Glutamatergic neuron (in vitro differentiated cells): Measurements from ENCODE around the gene PLVAP. TPM values are rescaled to one million over a fixed set of nuclear protein-coding genes. Genes with fewer than 3 reads are reported as not detected.
A peak's percentile ranks its signal among the peaks of the same experiment; 100 is the strongest.

Source experiments
- DNase-seq: peaks from one replicate; pipeline ENCODE4 v3.0.0; 2022
- H3K27ac Mint-ChIP-seq: one replicate; pipeline ENCODE4 v1.8.0; 2020; ENCODE audit warnings: mild to moderate bottlenecking, mixed read lengths, inconsistent platforms; ENCODE audit not compliant: unreplicated experiment
- H3K27me3 Mint-ChIP-seq: one replicate; pipeline ENCODE4 v1.8.0; 2020; ENCODE audit warnings: mild to moderate bottlenecking, moderate library complexity, mixed read lengths, inconsistent platforms; ENCODE audit not compliant: unreplicated experiment
- H3K36me3 Mint-ChIP-seq: one replicate; pipeline ENCODE4 v1.8.0; 2020; ENCODE audit warnings: mild to moderate bottlenecking, mixed read lengths, inconsistent platforms; ENCODE audit not compliant: unreplicated experiment
- H3K4me1 Mint-ChIP-seq: one replicate; pipeline ENCODE4 v1.8.0; 2020; ENCODE audit warnings: mild to moderate bottlenecking, low read depth, mixed read lengths, inconsistent platforms; ENCODE audit not compliant: unreplicated experiment
- H3K4me3 Mint-ChIP-seq: one replicate; pipeline ENCODE4 v1.8.0; 2020; ENCODE audit warnings: mild to moderate bottlenecking, mixed read lengths, inconsistent platforms; ENCODE audit not compliant: unreplicated experiment
- H3K9me3 Mint-ChIP-seq: one replicate; pipeline ENCODE4 v1.8.0; 2020; ENCODE audit warnings: mild to moderate bottlenecking, moderate library complexity, mixed read lengths, inconsistent platforms; ENCODE audit not compliant: unreplicated experiment
- total RNA-seq: library from RNA; stranded (reverse); fragmentation: NEBNext Ultra II Directional; extraction: Animal tissue kit (Norgen Biotek cat#: 25700); gene quantifications from one replicate; pipeline ENCODE4 v1.2.1, GENCODE V29; 2021; ENCODE audit not compliant: unreplicated experiment
- TF ChIP-seq, protein P1 (sequence below): fragments of 200-600 bp; sonication (generic); IDR thresholded peaks from one replicate; pipeline ENCODE4 v1.5.0; 2021; ENCODE audit not compliant: partially characterized antibody, unreplicated experiment

PLVAP gene
- total RNA-seq, 1 donor from 2014 or later, result not detected

DNA sequence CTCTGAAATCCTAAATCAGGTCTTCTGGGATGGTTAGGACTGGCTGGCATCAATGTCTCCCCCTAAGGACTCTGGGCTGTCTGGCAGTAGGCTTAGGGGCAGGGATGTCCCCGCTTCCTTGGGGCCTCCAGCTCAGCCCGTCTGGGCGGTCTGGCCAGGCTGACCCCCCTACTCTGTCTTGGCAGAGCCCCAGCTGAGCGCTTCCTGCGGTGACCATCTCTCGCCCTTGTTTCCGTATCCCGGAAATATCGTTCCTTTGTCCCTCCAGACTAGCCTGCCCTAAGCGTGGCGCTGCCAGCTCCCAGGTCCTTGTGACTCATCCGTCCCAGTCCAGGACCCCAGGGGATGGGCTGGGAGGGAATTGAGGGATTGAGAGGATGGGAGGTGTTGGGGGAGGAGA, 28.4 kb downstream of the PLVAP start:
- TF ChIP-seq, protein P1, sequence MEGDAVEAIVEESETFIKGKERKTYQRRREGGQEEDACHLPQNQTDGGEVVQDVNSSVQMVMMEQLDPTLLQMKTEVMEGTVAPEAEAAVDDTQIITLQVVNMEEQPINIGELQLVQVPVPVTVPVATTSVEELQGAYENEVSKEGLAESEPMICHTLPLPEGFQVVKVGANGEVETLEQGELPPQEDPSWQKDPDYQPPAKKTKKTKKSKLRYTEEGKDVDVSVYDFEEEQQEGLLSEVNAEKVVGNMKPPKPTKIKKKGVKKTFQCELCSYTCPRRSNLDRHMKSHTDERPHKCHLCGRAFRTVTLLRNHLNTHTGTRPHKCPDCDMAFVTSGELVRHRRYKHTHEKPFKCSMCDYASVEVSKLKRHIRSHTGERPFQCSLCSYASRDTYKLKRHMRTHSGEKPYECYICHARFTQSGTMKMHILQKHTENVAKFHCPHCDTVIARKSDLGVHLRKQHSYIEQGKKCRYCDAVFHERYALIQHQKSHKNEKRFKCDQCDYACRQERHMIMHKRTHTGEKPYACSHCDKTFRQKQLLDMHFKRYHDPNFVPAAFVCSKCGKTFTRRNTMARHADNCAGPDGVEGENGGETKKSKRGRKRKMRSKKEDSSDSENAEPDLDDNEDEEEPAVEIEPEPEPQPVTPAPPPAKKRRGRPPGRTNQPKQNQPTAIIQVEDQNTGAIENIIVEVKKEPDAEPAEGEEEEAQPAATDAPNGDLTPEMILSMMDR, result no peak
- Mint-ChIP-seq H3K9me3 (peaks cover 3% of the 10 kb centered on the region), H3K27ac (no peak overlapping the region), H3K4me3 (no peak overlapping the region), H3K36me3 (no peaks in the 10 kb centered on the region), H3K27me3 (peaks cover 6% of the 10 kb centered on the region), H3K4me1 (no peaks in the 10 kb centered on the region)
- peak; percentile 43 for DNase-seq

DNA sequence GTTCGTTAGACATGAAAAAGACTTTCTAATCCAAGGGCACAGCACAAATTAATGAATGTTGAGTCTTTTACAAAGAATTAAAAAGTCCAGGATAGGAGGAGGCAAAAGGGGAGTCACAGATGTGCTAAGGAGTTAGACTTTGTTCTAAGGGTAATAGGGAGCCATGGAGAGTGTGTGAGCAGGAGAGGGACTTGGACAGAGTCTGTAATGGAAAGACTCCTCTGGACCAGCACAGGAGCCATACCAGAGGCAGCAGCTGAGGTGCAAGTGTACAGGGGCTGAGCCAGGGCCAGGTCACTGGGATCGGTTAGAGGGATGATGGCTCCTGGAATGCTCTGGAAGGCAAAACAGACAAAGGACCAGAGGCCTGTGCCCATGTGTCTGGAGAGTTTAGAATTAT, 29.3 kb downstream of the PLVAP start:
- TF ChIP-seq, protein P1, result no peak
- no peaks in the 10 kb centered on the region for H3K4me1 Mint-ChIP-seq
- peaks cover 3% of the 10 kb centered on the region for H3K9me3 Mint-ChIP-seq
- H3K27ac Mint-ChIP-seq, result peak overlapping the region; percentile 52
- H3K4me3 Mint-ChIP-seq, result peak overlapping the region; percentile 42
- no peaks in the 10 kb centered on the region for H3K36me3 Mint-ChIP-seq
- DNase-seq, result no peak
- H3K27me3 Mint-ChIP-seq, result peaks cover 2% of the 10 kb centered on the region

DNA sequence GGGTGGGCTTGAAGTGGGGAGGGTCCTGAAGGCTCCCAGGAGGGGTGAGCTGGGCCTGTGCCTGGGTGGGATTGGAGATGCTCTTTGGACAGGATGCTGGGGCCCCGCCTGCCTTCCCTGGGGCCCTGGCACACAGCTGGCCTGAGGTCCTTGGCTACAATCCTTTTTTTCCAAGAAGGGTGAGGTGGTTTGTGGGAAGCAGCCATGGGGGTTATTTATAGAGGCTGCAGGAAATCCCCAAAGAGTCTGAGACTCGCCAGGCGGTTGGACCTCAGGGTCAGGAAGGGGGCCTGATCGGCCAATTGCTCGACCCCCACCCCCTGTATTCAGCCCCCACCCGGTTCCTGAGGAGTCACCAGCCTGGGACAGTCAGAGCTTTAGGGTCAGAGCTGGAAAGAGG, 29.8 kb downstream of the PLVAP start:
- H3K9me3 Mint-ChIP-seq, result peaks cover 3% of the 10 kb centered on the region
- no peak overlapping the region for H3K4me3 Mint-ChIP-seq
- peaks cover 2% of the 10 kb centered on the region for H3K27me3 Mint-ChIP-seq
- H3K36me3 Mint-ChIP-seq, result no peaks in the 10 kb centered on the region
- no peak overlapping the region for H3K27ac Mint-ChIP-seq
- no peaks in the 10 kb centered on the region for H3K4me1 Mint-ChIP-seq
- no peak for DNase-seq
- TF ChIP-seq, protein P1, result no peak

DNA sequence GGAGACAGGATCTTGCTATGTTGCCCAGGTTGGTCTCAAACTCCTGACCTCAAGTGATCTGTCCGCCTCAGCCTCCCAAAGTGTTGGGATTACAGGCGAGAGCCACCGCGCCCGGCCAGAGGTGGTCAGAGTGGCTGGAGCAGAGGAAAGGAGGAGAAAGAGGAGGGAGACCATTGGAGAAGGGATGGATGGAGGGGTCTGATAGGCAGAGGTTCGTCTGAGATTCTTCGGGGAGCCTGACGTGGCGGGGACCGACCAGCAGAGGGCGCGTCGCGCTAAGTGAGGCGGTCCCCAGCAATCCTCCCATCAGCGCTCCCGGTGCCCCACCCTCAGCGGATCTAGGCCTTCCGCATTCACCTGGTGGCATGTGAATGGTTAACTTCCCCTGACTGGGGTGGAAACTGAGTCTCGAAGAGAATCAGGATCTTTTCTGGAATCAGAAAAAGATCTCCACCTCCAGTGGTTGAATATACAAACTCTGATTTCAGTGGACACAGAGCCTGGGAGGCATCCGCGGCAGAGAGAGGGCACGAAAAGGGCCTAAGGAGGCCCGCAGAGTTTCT, 31.0 kb downstream of the PLVAP start:
- DNase-seq, result peak; percentile 88
- TF ChIP-seq, protein P1, result peak; percentile 96
- no peaks in the 10 kb centered on the region for H3K36me3 Mint-ChIP-seq
- peaks cover 5% of the 10 kb centered on the region for H3K9me3 Mint-ChIP-seq
- H3K27me3 Mint-ChIP-seq, result peaks cover 2% of the 10 kb centered on the region
- no peaks in the 10 kb centered on the region for H3K4me1 Mint-ChIP-seq
- peak overlapping the region; percentile 49 for H3K4me3 Mint-ChIP-seq
- H3K27ac Mint-ChIP-seq, result no peak overlapping the region

DNA sequence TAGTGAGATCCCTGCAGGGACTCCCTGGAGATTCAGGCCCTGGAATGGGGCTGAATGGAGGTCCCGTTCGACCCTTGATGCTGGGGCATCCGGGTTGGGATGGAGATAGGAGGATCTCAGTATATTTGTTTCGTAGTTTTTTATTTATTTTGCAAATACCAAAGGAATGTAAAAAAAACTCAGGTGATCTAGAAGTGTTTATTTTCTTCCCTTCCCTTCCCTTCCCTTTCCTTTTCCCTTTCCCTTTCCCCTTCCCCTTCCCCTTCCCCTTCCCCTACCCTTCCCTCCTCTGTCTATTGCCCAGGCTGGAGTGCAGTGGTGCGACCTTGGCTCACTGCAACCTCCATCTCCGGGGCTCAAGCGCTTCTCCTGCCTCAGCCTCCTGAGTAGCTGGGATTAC, 35.3 kb downstream of the PLVAP start:
- no peaks in the 10 kb centered on the region for H3K36me3 Mint-ChIP-seq
- TF ChIP-seq, protein P1, result no peak
- peaks cover 3% of the 10 kb centered on the region for H3K4me1 Mint-ChIP-seq
- no peak overlapping the region for H3K27ac Mint-ChIP-seq
- no peak for DNase-seq
- H3K9me3 Mint-ChIP-seq, result peaks cover 5% of the 10 kb centered on the region
- peaks cover 3% of the 10 kb centered on the region for H3K27me3 Mint-ChIP-seq
- H3K4me3 Mint-ChIP-seq, result no peak overlapping the region
